ENCODE measurements around the gene HSPA6.
"Not testable (repeated sequence)": the region's sequence is repeated elsewhere in the genome, so short reads cannot be mapped to it uniquely, and the experiment has no call there.

HSPA6 gene

GRCh38 chr1:161503394-161503748 is 21.0 kb upstream of the HSPA6 start:
- DNase-seq (ENCODE audit: low read depth in 2 of 2), result no peak

- no peak for DNase-seq (ENCODE audit: low read depth in 2 of 2)
Measured at GRCh38 chr1:161505686-161506085, 18.7 kb upstream of the HSPA6 start.

- no peak for DNase-seq (ENCODE audit: low read depth in 2 of 2)
Measured at GRCh38 chr1:161506336-161507223, 17.8 kb upstream of the HSPA6 start.

GRCh38 chr1:161510477-161510876 is 13.9 kb upstream of the HSPA6 start:
- DNase-seq (ENCODE audit: low read depth in 2 of 2), result no peak

- no peak for DNase-seq (ENCODE audit: low read depth in 2 of 2)
Measured at GRCh38 chr1:161511018-161511755, 13.2 kb upstream of the HSPA6 start.

- DNase-seq (ENCODE audit: low read depth in 2 of 2), result no peak
Measured at GRCh38 chr1:161511756-161512060, 12.6 kb upstream of the HSPA6 start.

GRCh38 chr1:161512636-161513447 is 11.5 kb upstream of the HSPA6 start:
- DNase-seq (ENCODE audit: low read depth in 2 of 2), result not testable (repeated sequence)

GRCh38 chr1:161513448-161513780 is 10.9 kb upstream of the HSPA6 start:
- not testable (repeated sequence) for DNase-seq (ENCODE audit: low read depth in 2 of 2)

- DNase-seq (ENCODE audit: low read depth in 2 of 2), result not testable (repeated sequence)
Measured at GRCh38 chr1:161513953-161514352, 10.4 kb upstream of the HSPA6 start.

- DNase-seq (ENCODE audit: low read depth in 2 of 2), result not testable (repeated sequence)
Measured at GRCh38 chr1:161523041-161523816, 1.1 kb upstream of the HSPA6 start.

- DNase-seq (ENCODE audit: low read depth in 2 of 2), result not testable (repeated sequence)
Measured at GRCh38 chr1:161524742-161525291, 477 bp downstream of the HSPA6 start.

- not testable (repeated sequence) for DNase-seq (ENCODE audit: low read depth in 2 of 2)
Measured at GRCh38 chr1:161525321-161525720, 981 bp downstream of the HSPA6 start.

GRCh38 chr1:161525918-161526317 is 1.6 kb downstream of the HSPA6 start:
- not testable (repeated sequence) for DNase-seq (ENCODE audit: low read depth in 2 of 2)

- not testable (repeated sequence) for DNase-seq (ENCODE audit: low read depth in 2 of 2)
Measured at GRCh38 chr1:161528550-161528949, 4.2 kb downstream of the HSPA6 start.

- DNase-seq (ENCODE audit: low read depth in 2 of 2), result not testable (repeated sequence)
Measured at GRCh38 chr1:161529463-161530104, 5.2 kb downstream of the HSPA6 start.

- peak; percentile 67 for DNase-seq (ENCODE audit: low read depth in 2 of 2)
Measured at GRCh38 chr1:161530158-161530557, 5.8 kb downstream of the HSPA6 start.

GRCh38 chr1:161530671-161531641 is 6.6 kb downstream of the HSPA6 start:
- peak; percentile 89 to 93 for DNase-seq (ENCODE audit: low read depth in 2 of 2)

- DNase-seq (ENCODE audit: low read depth in 2 of 2), result no peak
Measured at GRCh38 chr1:161531986-161532643, 7.8 kb downstream of the HSPA6 start.
